GM18861 (cell line): ENCODE data around the gene VSIG4.
"Not testable (repeated sequence)": the region's sequence is repeated elsewhere in the genome, so short reads cannot be mapped to it uniquely, and the experiment has no call there.

Experiments used
- ATAC-seq: cut with Tn5 transposase; IDR thresholded peaks from one replicate; pipeline ENCODE4 v1.9.1; 2021; ENCODE audit not compliant: unreplicated experiment

Gene VSIG4, protein sequence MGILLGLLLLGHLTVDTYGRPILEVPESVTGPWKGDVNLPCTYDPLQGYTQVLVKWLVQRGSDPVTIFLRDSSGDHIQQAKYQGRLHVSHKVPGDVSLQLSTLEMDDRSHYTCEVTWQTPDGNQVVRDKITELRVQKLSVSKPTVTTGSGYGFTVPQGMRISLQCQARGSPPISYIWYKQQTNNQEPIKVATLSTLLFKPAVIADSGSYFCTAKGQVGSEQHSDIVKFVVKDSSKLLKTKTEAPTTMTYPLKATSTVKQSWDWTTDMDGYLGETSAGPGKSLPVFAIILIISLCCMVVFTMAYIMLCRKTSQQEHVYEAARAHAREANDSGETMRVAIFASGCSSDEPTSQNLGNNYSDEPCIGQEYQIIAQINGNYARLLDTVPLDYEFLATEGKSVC

DNA sequence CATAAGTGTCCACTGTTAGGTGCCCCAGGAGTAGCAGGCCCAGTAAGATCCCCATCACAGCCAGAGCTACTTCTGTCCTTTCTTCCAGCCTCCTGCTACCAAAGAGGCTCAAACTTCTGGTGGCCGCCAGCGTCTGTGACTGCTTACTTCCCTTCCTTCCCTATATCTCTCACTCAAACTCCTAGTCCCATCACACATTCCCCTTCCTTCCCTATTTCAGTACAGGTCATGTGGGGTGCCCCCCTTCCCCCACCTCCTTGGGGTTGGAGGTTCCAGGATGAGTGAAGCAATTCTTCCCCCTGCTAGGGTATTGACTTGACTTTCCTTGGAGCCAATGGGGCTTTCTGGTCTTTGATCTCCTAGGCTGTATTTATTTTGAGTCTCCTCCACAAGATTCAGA is at the start of gene VSIG4:
Gene VSIG4, minus strand, starts transcription at position 137 of the 400 bp plus-strand sequence. Its CDS starts 82 bp downstream, at position 55.
- ATAC-seq, result no peak

- no peak for ATAC-seq
Observed at GRCh38 chrX:66076801-66077200, 36.9 kb upstream of the VSIG4 start.

DNA sequence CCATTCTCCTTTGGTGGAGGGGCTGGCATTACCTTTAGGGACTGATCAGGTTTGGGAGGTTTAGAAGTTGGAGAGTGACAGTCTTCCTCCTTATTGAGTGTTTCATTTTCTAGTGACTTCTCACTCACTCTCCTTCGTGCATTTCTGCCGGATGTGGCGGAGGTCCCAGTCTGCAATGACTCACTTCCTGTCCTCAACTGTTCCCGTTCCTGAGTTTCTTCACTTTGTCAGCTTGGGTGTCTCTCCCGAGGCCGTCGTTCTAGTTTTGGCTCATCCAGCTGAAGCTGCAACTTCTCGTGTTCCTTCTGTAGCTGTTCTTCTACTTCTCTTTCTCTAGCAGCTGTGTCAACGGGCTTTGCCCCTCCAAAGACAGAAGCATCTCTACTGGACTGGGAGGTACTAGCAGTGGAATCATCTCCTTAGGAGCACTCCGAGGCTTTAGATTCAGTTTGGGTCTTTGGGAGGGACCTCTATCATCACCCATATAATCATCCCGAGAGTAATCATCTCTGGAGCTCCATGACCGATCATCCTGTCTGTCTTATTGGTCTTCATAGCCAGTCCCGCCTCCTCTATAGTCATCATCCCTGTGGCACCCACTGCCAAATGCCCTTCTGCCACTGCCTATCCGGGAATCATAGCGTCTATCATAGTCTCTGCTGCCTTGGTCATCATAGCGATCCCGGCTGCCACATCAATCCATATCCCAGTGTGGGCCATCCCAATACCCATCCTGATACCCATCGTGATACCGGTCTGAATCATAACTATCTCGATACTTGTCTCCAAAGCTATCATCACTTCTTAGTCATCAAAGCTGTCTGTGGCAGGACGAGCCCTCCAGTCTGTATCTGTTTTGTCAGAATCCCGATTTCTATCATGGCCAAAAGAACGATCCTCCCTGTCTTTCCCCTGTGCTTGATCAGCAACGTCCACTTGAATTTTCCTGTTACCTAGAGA is 35.3 kb upstream of the VSIG4 start:
- peak; percentile 74 for ATAC-seq

DNA sequence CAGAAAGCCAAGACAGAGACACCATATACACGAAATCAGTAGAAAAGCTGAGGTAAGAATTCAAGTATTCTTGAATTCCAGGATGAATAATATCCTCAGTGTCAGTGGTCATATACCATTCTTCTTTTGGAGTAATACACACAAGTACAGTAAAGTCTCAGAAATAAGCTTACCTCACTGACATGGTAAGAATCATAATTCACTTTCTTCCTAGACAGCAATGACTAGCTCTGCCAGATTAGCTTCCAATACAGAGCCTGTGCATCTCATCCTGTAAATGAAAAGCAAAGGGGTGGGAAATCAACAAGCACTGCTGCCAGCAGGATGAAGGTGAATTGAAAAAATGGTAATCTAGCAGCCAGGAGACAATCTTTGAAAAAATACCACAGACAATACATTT is 31.2 kb upstream of the VSIG4 start:
- no peak for ATAC-seq

DNA sequence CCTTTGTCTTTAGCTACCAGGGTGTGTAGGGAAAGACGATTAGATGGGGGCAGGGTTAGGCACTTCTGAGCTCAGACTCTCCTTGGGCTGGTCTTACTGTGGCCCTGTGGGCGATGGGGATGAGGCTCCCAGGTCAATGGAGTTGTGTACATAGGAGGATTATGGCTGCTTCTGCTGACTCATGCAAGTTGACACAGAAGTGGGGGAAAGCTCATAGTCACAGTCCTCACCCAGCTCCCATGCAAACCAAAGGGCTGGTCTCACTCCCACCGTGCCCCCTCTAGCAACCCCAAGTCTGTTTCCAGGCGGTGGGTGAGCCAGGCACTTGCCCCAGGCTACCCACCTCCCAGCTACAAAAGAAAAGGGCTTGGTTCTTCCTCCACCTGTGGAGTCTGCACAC is 24.4 kb upstream of the VSIG4 start:
- no peak for ATAC-seq

GRCh38 chrX:66057019-66057418 is 17.1 kb upstream of the VSIG4 start:
- ATAC-seq, result not testable (repeated sequence)

GRCh38 chrX:66054978-66055377 is 15.1 kb upstream of the VSIG4 start:
- ATAC-seq, result no peak

DNA sequence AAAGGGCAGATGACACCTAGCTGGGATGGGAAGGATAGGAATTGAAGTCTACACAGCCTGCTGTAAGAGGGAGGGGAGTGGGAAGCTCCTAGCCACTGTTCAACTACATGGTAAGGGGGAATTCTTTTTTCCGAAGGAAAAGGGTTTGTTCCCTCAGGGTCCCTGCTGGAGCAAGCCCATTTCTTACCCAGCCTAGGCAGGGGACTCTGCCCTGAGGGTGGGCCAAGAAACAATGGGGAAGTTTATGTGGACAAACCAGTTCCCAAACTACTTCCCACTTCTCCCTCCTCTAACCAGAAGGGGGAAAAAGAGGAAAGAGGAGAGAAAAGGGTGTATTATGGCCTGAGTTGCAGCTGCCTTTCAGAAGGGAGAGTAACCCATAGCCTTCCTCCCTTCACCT is 13.5 kb upstream of the VSIG4 start:
- no peak for ATAC-seq

GRCh38 chrX:66051980-66052379 is 12.1 kb upstream of the VSIG4 start:
- ATAC-seq, result no peak

- no peak for ATAC-seq
Observed at GRCh38 chrX:66050140-66050569, 10.3 kb upstream of the VSIG4 start.

DNA sequence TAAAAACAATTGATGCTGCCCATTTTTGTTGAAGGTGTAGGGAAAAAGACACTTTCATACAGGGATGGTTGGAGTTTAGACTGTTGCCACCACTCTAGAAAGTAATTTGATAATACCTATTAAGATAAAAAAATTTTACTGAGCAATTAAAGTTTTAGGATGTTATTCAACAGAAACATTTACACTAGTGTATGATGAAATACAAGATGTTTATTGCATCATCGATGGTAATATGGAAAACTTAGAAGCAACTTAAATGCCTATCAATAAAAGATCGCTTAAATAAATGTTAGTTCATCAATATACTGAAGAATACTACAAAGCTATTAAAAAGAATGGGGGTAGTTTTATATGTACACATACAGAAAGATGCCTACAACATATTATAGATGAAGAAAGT is 9.2 kb upstream of the VSIG4 start:
- no peak for ATAC-seq

DNA sequence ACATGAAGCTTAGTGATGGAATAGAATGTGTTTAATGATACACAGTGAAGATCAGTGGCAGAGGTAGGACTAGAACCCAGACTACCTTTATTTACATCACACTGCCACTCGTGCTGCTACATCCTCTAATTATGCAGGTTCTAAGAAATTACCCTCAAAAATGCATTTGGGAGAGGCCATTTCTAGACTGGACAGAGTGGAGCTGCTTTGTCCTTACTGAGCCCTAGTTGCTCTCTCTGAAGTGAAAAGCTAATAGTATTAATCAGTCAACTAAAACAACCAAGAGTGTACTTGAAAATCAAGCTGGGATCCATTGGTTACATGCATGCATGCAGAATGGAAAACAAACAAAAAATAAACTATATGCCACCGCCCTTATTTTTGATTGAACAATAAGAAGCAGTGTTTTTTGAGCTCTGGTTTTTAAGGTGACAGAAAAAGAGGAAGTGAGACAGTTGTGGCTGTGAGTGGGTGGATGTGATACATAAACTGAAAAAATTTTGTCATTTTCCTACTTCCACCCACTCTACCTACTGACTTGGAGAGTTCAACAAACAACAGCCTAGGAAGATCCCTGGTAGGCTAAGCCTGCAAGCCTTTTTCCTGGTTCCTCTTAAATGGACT is 6.8 kb upstream of the VSIG4 start:
- ATAC-seq, result peak; percentile 68

DNA sequence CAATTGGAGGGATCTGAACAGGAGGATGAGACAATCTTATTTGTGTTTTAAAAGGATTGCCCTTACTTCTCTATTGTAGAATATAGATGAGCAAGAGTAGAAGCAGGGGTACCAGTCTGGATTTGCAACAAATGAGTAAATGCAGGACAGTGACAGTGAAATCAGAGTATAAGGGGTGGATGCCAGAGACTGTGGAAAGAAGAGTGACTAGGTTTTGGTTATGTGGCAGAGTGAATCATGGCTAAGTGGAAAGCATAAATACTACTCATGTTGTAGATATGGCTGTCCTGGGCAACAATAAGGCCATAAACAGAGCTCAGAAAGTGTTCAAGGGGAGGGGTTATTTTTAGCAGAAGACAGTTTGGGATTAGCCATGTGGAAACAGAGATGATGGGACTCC is 6.0 kb upstream of the VSIG4 start:
- ATAC-seq, result no peak

DNA sequence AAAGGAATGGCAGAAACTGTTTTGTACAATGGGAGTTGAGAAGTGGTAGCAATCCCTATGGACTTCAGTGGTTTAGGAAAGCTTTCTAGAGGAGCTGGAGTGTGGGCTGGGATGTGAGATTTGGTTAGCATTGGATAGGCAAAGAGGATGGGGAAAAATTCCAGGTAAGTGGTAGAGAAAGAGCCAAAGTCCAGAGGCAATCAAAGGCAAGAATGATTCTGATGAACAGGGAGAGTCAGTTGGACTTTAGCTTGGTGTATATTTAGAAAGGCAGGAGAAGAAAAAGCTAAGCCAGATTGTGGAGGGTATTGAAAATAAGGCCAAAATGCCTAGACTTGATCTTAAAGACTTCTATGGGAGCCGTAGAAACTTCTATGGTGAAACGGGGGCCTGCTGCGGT is 3.7 kb upstream of the VSIG4 start:
- no peak for ATAC-seq

DNA sequence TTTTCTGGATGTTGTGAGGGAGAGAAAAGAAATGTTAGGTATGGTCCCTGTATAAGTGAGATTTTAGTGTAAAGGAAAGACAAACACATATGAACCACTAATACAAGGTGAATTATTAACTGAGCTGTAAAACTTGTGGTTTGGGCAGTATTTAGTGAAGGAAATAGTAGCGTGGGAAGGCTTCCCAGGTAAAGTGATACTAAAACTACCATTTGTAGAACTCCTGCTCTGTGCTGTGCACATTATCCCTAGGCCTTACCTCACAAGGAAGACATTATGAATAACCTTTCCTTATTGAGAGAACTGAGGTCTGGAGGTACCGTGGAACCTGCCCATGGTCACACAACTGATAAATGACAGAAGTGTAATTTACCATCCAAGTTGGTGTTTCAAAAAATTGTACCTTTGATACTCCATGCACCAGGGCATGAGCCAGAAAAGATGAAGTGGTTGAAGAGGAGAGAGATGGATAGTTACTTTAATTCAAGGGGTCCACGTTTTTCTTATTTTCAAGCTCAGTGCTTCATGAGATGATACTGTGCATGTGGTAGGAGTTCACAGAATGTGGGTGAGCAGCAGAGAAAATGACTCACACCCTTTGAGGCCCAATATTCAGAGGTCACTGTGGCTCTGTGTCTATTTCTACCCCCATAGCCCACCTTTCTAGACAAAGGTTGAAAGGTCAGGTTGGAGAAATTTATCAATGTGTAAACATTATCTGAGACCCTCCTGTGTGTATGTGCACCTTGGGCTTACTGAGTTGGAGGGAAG is 2.6 kb upstream of the VSIG4 start:
- peak; percentile 37 for ATAC-seq

DNA sequence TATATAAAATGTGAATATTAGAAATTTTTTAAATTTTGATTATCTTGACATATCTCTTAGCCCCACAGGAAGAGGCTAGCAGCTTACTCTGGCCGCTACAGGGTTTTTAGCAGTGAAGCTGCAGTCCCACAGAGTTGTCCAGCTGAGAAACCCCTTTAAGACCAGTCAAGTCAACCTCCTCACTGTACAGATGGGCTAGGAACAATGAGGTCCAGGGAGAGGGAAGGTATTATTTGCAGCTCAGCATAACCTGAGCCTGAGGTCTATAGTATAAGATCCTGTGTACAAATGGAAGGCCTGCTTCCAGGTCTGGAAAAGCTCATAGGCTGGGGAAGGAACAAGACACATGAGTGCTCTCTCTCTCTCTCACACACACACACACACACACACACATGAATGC is 1.8 kb downstream of the VSIG4 start:
- ATAC-seq, result no peak

- ATAC-seq, result no peak
Observed at GRCh38 chrX:66036231-66036630, 3.6 kb downstream of the VSIG4 start.

DNA sequence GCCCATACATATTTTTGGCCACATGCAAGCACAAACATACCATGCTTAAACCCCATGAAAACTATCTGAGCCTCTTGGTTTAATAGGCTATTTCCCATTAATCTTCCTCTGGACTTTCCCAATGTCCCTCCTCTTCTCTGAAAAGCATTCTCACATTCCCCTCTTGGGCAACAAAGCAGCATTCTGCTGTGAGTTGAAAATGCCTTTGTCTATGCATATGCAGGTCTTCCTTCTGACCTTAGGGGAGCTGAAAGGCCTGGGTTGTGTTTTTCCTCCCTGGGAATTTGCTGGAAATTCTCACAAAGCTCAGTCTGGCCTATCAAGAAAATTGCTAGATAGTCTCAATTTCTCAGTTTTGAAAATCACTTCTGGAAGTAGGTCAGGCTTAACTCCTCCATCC is 4.2 kb downstream of the VSIG4 start:
- ATAC-seq, result no peak

DNA sequence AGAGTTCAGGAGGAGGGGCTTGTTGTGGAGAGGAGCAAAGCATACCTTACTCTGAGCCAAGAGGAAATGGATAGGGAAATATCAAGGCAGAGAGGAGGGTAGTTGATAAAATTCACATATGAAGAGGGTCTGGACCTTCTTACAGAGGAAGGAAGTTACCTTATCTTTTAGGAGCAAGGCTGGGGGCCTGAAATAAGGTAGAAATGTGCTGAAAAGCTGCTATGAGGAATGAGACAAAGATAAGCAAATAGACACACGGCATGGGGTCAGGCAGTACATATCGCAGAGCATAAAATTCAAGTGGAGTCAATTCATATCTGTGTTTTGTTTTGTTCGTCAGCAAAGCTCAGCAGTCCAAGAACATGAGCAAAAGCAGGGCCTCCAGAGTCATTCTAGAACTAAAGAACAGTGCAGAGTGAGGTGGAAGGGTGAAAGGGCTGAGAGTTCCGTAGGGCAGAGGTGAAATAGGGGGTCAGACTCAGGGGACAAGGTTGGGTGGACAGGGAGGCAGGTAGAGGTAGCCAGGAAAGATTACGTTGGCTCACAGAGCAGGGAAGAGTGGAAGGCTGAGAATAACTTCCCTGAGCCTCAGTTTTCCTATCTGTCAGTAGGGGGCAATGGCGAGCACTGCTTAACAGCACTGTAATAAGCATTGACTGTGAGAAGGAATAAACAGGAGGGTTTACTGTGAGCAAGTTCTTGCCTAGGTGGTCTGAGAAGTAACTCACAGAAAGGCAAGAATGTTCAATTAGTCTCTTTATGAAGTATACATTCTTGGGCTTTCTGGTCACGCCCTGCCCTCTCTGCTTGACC is 9.2 kb downstream of the VSIG4 start:
- ATAC-seq, result peak; percentile 90

DNA sequence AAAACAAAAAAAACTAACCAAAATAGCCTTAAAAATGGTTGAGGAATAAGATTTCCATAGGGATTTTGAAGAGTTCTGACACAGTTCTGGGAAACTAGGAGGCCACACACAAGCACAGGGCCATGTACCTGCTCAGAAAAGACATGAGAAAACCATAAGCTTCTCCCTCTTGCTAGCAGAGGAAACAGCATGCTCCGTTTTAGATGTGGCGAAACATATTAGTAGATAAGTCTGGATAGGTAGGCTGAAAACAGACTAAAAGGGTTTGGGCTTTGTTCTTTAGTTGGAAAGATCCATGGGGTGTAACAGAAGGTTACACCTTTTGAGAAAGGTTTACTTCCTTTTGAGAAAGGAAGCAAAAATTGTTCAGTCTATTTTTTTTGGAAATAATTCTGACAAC is 10.9 kb downstream of the VSIG4 start:
- no peak for ATAC-seq
